Measurements from ENCODE around the gene QSOX2.

The QSOX2 gene

GRCh38 chr9:136285501-136286358 is 40.1 kb upstream of the QSOX2 start:
- Mint-ChIP-seq H3K9me3 (ENCODE audit: low read depth) (no peaks in the 10 kb centered on the region), H3K4me1 (ENCODE audit: low read depth) (peaks cover 3% of the 10 kb centered on the region), H3K27me3 (no peaks in the 10 kb centered on the region), H3K4me3 (no peak overlapping the region), H3K36me3 (no peaks in the 10 kb centered on the region), H3K27ac (no peak overlapping the region)

- no peak overlapping the region for H3K4me3 Mint-ChIP-seq
These were observed 39.3 kb upstream of the QSOX2 start for GRCh38 chr9:136284951-136285350.

GRCh38 chr9:136284311-136284710 is 38.7 kb upstream of the QSOX2 start:
- Mint-ChIP-seq H3K27ac (no peak overlapping the region), H3K4me3 (no peak overlapping the region), H3K27me3 (no peaks in the 10 kb centered on the region), H3K4me1 (ENCODE audit: low read depth) (peaks cover 3% of the 10 kb centered on the region), H3K9me3 (ENCODE audit: low read depth) (no peaks in the 10 kb centered on the region), H3K36me3 (no peaks in the 10 kb centered on the region)

More at GRCh38 chr9:136284951-136285350, 39.3 kb upstream of the QSOX2 start:
- Mint-ChIP-seq H3K27ac (no peak overlapping the region), H3K4me1 (ENCODE audit: low read depth) (peaks cover 3% of the 10 kb centered on the region), H3K9me3 (ENCODE audit: low read depth) (no peaks in the 10 kb centered on the region), H3K27me3 (no peaks in the 10 kb centered on the region), H3K36me3 (no peaks in the 10 kb centered on the region)

- Mint-ChIP-seq H3K9me3 (ENCODE audit: low read depth) (no peaks in the 10 kb centered on the region), H3K36me3 (no peaks in the 10 kb centered on the region), H3K4me1 (ENCODE audit: low read depth) (peaks cover 3% of the 10 kb centered on the region), H3K27me3 (no peaks in the 10 kb centered on the region), H3K27ac (no peak overlapping the region), H3K4me3 (no peak overlapping the region)
These were observed 38.0 kb upstream of the QSOX2 start for GRCh38 chr9:136283291-136284235.

GRCh38 chr9:136282272-136282861 is 36.8 kb upstream of the QSOX2 start:
- peaks cover 3% of the 10 kb centered on the region for H3K4me1 Mint-ChIP-seq (ENCODE audit: low read depth)
- no peak overlapping the region for H3K4me3 Mint-ChIP-seq
- H3K27ac Mint-ChIP-seq = no peak overlapping the region
- no peaks in the 10 kb centered on the region for H3K9me3 Mint-ChIP-seq (ENCODE audit: low read depth)
- no peaks in the 10 kb centered on the region for H3K27me3 Mint-ChIP-seq
- H3K36me3 Mint-ChIP-seq = no peaks in the 10 kb centered on the region

- Mint-ChIP-seq H3K27me3 (no peaks in the 10 kb centered on the region), H3K4me3 (no peak overlapping the region), H3K27ac (no peak overlapping the region), H3K36me3 (no peaks in the 10 kb centered on the region), H3K4me1 (ENCODE audit: low read depth) (peaks cover 3% of the 10 kb centered on the region), H3K9me3 (ENCODE audit: low read depth) (no peaks in the 10 kb centered on the region)
These were observed 36.0 kb upstream of the QSOX2 start for GRCh38 chr9:136281421-136282271.

- Mint-ChIP-seq H3K27me3 (no peaks in the 10 kb centered on the region), H3K4me3 (no peak overlapping the region), H3K4me1 (ENCODE audit: low read depth) (peaks cover 3% of the 10 kb centered on the region), H3K36me3 (no peaks in the 10 kb centered on the region), H3K27ac (no peak overlapping the region), H3K9me3 (ENCODE audit: low read depth) (no peaks in the 10 kb centered on the region)
These were observed 35.1 kb upstream of the QSOX2 start for GRCh38 chr9:136280535-136281315.

- Mint-ChIP-seq H3K36me3 (no peaks in the 10 kb centered on the region), H3K4me1 (ENCODE audit: low read depth) (peaks cover 3% of the 10 kb centered on the region), H3K27me3 (peaks cover 2% of the 10 kb centered on the region), H3K4me3 (no peak overlapping the region), H3K27ac (no peak overlapping the region), H3K9me3 (ENCODE audit: low read depth) (no peaks in the 10 kb centered on the region)
These were observed 33.9 kb upstream of the QSOX2 start for GRCh38 chr9:136279471-136279870.

GRCh38 chr9:136278894-136279293 is 33.3 kb upstream of the QSOX2 start:
- peaks cover 3% of the 10 kb centered on the region for H3K4me1 Mint-ChIP-seq (ENCODE audit: low read depth)
- no peaks in the 10 kb centered on the region for H3K9me3 Mint-ChIP-seq (ENCODE audit: low read depth)
- H3K36me3 Mint-ChIP-seq = no peaks in the 10 kb centered on the region
- no peak overlapping the region for H3K4me3 Mint-ChIP-seq
- peaks cover 2% of the 10 kb centered on the region for H3K27me3 Mint-ChIP-seq
- no peak overlapping the region for H3K27ac Mint-ChIP-seq

- no peak overlapping the region for H3K4me3 Mint-ChIP-seq
- H3K36me3 Mint-ChIP-seq = no peaks in the 10 kb centered on the region
- no peak overlapping the region for H3K27ac Mint-ChIP-seq
- no peaks in the 10 kb centered on the region for H3K9me3 Mint-ChIP-seq (ENCODE audit: low read depth)
- H3K4me1 Mint-ChIP-seq (ENCODE audit: low read depth) = no peaks in the 10 kb centered on the region
- peaks cover 2% of the 10 kb centered on the region for H3K27me3 Mint-ChIP-seq
These were observed 32.6 kb upstream of the QSOX2 start for GRCh38 chr9:136278221-136278620.

- no peaks in the 10 kb centered on the region for H3K4me1 Mint-ChIP-seq (ENCODE audit: low read depth)
- H3K27ac Mint-ChIP-seq = no peak overlapping the region
- no peaks in the 10 kb centered on the region for H3K36me3 Mint-ChIP-seq
- no peaks in the 10 kb centered on the region for H3K9me3 Mint-ChIP-seq (ENCODE audit: low read depth)
- H3K27me3 Mint-ChIP-seq = peaks cover 2% of the 10 kb centered on the region
- no peak overlapping the region for H3K4me3 Mint-ChIP-seq
These were observed 32.1 kb upstream of the QSOX2 start for GRCh38 chr9:136277746-136278145.

GRCh38 chr9:136276716-136277115 is 31.1 kb upstream of the QSOX2 start:
- H3K36me3 Mint-ChIP-seq = no peaks in the 10 kb centered on the region
- no peak overlapping the region for H3K27ac Mint-ChIP-seq
- H3K4me3 Mint-ChIP-seq = no peak overlapping the region
- peaks cover 2% of the 10 kb centered on the region for H3K27me3 Mint-ChIP-seq
- no peaks in the 10 kb centered on the region for H3K4me1 Mint-ChIP-seq (ENCODE audit: low read depth)
- no peaks in the 10 kb centered on the region for H3K9me3 Mint-ChIP-seq (ENCODE audit: low read depth)

- H3K4me1 Mint-ChIP-seq (ENCODE audit: low read depth) = no peaks in the 10 kb centered on the region
- no peak overlapping the region for H3K4me3 Mint-ChIP-seq
- H3K9me3 Mint-ChIP-seq (ENCODE audit: low read depth) = no peaks in the 10 kb centered on the region
- H3K36me3 Mint-ChIP-seq = no peaks in the 10 kb centered on the region
- peaks cover 2% of the 10 kb centered on the region for H3K27me3 Mint-ChIP-seq
- H3K27ac Mint-ChIP-seq = no peak overlapping the region
These were observed 30.2 kb upstream of the QSOX2 start for GRCh38 chr9:136275655-136276429.

Data from activated naive CD8-positive, alpha-beta T cell (primary cell).